HG03354 (cell line): Measurements from ENCODE around the gene TCF21.
"Not testable (repeated sequence)": the region's sequence is repeated elsewhere in the genome, so short reads cannot be mapped to it uniquely, and the experiment has no call there.

Source experiments
- ATAC-seq: cut with Tn5 transposase; IDR thresholded peaks from one replicate; pipeline ENCODE4 v1.9.1; 2021; ENCODE audit warnings: mild to moderate bottlenecking; ENCODE audit not compliant: unreplicated experiment, poor library complexity, severe bottlenecking

Gene TCF21

GRCh38 chr6:133918208-133918930, 29.5 kb downstream of the TCF21 start:
- ATAC-seq = no peak

- no peak for ATAC-seq
These were observed 30.4 kb downstream of the TCF21 start for GRCh38 chr6:133919362-133919761.

GRCh38 chr6:133921249-133921859, 32.4 kb downstream of the TCF21 start:
- peak; percentile 57 for ATAC-seq

- ATAC-seq = peak; percentile 86
These were observed 35.2 kb downstream of the TCF21 start for GRCh38 chr6:133923938-133924593.

GRCh38 chr6:133931221-133931620, 42.3 kb downstream of the TCF21 start:
- ATAC-seq = not testable (repeated sequence)

- not testable (repeated sequence) for ATAC-seq
These were observed 47.4 kb downstream of the TCF21 start for GRCh38 chr6:133936352-133936751.

GRCh38 chr6:133937909-133938308, 49.0 kb downstream of the TCF21 start:
- ATAC-seq = no peak

- no peak for ATAC-seq
These were observed 49.6 kb downstream of the TCF21 start for GRCh38 chr6:133938533-133938932.

GRCh38 chr6:133939778-133940667, 51.1 kb downstream of the TCF21 start:
- ATAC-seq = no peak
